ENCODE results near the gene DACT3.

DACT3 gene

DNA sequence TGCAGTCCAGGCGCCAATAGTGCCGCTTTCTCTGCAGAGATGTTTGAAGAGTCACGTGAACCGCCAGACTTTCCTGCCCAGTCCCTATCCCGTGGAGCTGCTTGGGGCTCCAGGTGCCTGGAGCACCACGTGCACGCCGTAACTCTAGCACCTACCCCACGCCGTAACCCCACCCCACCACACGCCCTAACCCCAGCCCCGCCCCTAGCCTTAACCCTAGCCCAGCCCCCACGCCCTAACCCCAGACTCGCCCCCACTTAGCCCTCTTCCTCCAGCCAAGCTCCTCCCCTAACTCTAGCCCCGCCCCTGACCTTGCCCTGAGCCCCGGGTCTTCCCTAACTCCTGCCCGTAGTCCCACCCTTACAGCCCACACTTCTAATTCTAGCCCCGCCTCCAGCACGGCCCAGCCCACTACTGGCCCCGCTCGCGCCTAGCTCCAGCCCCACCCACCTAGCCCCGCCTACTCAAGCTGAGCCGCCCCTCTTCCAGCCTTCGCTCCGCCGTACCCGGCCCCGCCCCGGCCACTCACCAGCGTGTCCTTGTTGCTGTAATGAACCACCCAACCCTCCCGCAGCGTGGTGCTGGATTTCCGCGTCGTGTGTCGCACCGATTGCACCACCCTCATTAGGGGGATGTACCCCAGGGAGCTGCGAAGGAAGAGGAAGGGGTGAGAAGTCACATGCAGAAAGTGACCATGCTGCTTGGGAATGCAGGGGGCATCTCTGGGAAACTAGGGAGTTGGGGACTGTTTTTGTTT lies 36.4 kb upstream of the DACT3 start:
- 0 out of 2 replicates have a peak overlapping the region, but pooled peaks have one; percentile 37 for H3K27ac ChIP-seq
- TF ChIP-seq, protein P1, sequence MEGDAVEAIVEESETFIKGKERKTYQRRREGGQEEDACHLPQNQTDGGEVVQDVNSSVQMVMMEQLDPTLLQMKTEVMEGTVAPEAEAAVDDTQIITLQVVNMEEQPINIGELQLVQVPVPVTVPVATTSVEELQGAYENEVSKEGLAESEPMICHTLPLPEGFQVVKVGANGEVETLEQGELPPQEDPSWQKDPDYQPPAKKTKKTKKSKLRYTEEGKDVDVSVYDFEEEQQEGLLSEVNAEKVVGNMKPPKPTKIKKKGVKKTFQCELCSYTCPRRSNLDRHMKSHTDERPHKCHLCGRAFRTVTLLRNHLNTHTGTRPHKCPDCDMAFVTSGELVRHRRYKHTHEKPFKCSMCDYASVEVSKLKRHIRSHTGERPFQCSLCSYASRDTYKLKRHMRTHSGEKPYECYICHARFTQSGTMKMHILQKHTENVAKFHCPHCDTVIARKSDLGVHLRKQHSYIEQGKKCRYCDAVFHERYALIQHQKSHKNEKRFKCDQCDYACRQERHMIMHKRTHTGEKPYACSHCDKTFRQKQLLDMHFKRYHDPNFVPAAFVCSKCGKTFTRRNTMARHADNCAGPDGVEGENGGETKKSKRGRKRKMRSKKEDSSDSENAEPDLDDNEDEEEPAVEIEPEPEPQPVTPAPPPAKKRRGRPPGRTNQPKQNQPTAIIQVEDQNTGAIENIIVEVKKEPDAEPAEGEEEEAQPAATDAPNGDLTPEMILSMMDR (IDR thresholded peaks at IDR 0.05) = no peak
- no peak for TF ChIP-seq ZFX (IDR thresholded peaks at IDR 0.05; ENCODE audit: borderline replicate concordance)

- TF ChIP-seq ZFX (IDR thresholded peaks at IDR 0.05; ENCODE audit: borderline replicate concordance) = no peak
- TF ChIP-seq, protein P1 (IDR thresholded peaks at IDR 0.05) = no peak
- H3K27ac ChIP-seq = 0 out of 2 replicates have a peak overlapping the region, but pooled peaks have one; percentile 37
Observed at GRCh38 chr19:46696866-46697203, 35.9 kb upstream of the DACT3 start.

DNA sequence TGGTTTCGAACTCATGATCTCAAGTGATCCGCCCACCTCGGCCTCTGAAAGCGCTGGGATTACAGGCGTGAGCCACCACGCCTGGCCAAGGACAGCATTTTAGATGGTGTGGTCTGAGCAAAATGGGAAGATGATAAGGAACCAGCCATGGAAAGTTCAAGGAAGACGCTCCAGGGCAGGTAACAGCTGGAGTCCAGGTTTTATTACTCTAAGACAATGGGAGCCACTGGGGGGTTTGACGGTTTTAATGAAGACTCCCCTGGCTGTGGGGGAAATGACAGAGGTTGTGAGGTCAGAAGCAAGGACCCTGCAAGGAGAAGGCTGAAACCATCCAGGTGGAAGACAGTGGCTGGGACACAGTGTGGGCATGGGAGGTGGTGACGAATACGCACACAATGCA lies 35.1 kb upstream of the DACT3 start:
- no peak overlapping the region for H3K27ac ChIP-seq
- TF ChIP-seq, protein P1 (IDR thresholded peaks at IDR 0.05) = no peak
- TF ChIP-seq ZFX (IDR thresholded peaks at IDR 0.05; ENCODE audit: borderline replicate concordance) = no peak

- TF ChIP-seq ZFX (IDR thresholded peaks at IDR 0.05; ENCODE audit: borderline replicate concordance) = no peak
- no peak overlapping the region for H3K27ac ChIP-seq
Observed at GRCh38 chr19:46693760-46694159, 32.8 kb upstream of the DACT3 start.

GRCh38 chr19:46692918-46693722 lies 32.1 kb upstream of the DACT3 start:
- no peak overlapping the region for H3K27ac ChIP-seq
- no peak for TF ChIP-seq ZFX (IDR thresholded peaks at IDR 0.05; ENCODE audit: borderline replicate concordance)
- TF ChIP-seq, protein P1 (IDR thresholded peaks at IDR 0.05) = no peak

GRCh38 chr19:46691948-46692347 lies 31.0 kb upstream of the DACT3 start:
- TF ChIP-seq ZFX (IDR thresholded peaks at IDR 0.05; ENCODE audit: borderline replicate concordance) = no peak
- TF ChIP-seq, protein P1 (IDR thresholded peaks at IDR 0.05) = no peak
- H3K27ac ChIP-seq = no peak overlapping the region

DNA sequence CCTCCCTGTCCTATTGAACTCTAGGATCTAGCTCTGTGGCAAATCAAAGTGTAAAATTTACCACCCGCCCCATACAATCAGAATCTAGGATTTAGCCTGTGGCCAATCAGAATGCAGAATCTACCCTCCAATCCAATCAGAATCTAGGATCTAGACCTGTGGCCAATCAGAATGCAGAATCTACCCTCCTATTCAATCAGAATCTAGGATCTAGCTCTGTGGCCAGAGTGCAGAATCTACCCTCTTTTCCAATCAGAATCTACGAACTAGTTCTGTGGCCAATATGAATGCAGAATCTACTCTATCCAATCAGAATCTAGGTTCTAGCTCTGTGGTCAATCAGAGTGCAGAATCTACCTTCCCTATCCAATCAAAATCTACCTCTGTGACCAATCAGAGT lies 30.1 kb upstream of the DACT3 start:
- no peak overlapping the region for H3K27ac ChIP-seq
- TF ChIP-seq ZFX (IDR thresholded peaks at IDR 0.05; ENCODE audit: borderline replicate concordance) = no peak
- TF ChIP-seq, protein P1 (IDR thresholded peaks at IDR 0.05) = no peak
